Dendritic cell treated with granulocyte-macrophage colony-stimulating factor and Interleukin-4, amounts not matched to agents 40 ng/mL and 50 ng/mL, for 4 days (primary cell): ENCODE data around the gene SHOX.
A peak's percentile ranks its signal among the peaks of the same experiment; 100 is the strongest.

ENCODE experiments used
- H3K27ac Mint-ChIP-seq: one replicate; pipeline ENCODE4 v1.8.0; 2022; ENCODE audit warnings: mild to moderate bottlenecking, mixed read lengths
- H3K27me3 Mint-ChIP-seq: one replicate; pipeline ENCODE4 v1.8.0; 2022; ENCODE audit warnings: mild to moderate bottlenecking, mixed read lengths
- H3K36me3 Mint-ChIP-seq: one replicate; pipeline ENCODE4 v1.8.0; 2022; ENCODE audit warnings: low read depth, mixed read lengths
- H3K4me1 Mint-ChIP-seq: one replicate; pipeline ENCODE4 v1.8.0; 2022; ENCODE audit warnings: low read depth, mixed read lengths
- H3K4me3 Mint-ChIP-seq: one replicate; pipeline ENCODE4 v1.8.0; 2022; ENCODE audit warnings: mild to moderate bottlenecking, moderate library complexity, mixed read lengths
- H3K9me3 Mint-ChIP-seq: one replicate; pipeline ENCODE4 v1.8.0; 2022; ENCODE audit warnings: mixed read lengths
- intact Hi-C: fragments of 100-400 bp; cut with micrococcal nuclease; formaldehyde crosslinking; loops from one replicate; pipeline ENCODE4 v1.15.0; 2022

SHOX gene

GRCh38 chrX:681989-682388 is 51.4 kb downstream of the SHOX start:
- Mint-ChIP-seq H3K9me3 (peaks cover 8% of the 10 kb centered on the region), H3K4me3 (no peak overlapping the region), H3K4me1 (no peaks in the 10 kb centered on the region), H3K27ac (no peak overlapping the region), H3K27me3 (peaks cover 11% of the 10 kb centered on the region), H3K36me3 (no peaks in the 10 kb centered on the region)
- intact Hi-C loops: no loop called here

GRCh38 chrX:682892-683291 is 52.3 kb downstream of the SHOX start:
- H3K9me3 Mint-ChIP-seq: peaks cover 8% of the 10 kb centered on the region
- H3K4me3 Mint-ChIP-seq: no peak overlapping the region
- H3K27ac Mint-ChIP-seq: no peak overlapping the region

DNA sequence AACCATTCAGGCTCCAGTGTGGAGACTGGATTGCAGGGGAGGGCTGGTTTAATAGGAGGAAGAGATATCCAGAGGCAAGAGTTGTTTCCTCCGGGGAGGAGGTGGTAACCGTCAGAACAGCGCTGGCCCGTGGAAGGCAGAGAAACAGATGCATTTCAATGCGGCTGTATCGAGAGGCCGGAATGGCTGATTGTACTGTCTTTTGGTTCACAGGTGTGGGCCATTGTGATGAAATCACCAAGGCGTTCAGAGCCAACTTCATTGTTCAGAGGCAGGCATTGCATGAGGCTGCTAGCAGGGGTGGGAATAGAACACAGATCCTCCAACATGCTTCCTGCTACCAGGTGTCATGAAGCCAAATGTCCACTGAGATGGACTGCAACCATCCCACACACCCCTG is 53.0 kb downstream of the SHOX start:
- no peaks in the 10 kb centered on the region for H3K36me3 Mint-ChIP-seq

More at GRCh38 chrX:682892-683291, 52.3 kb downstream of the SHOX start:
- H3K36me3 Mint-ChIP-seq: no peaks in the 10 kb centered on the region
- peaks cover 11% of the 10 kb centered on the region for H3K27me3 Mint-ChIP-seq
- no peaks in the 10 kb centered on the region for H3K4me1 Mint-ChIP-seq
- intact Hi-C loops: no loop called here

GRCh38 chrX:685120-686032 is 54.8 kb downstream of the SHOX start:
- intact Hi-C loops: no loop called here
- H3K36me3 Mint-ChIP-seq: no peaks in the 10 kb centered on the region
- peaks cover 3% of the 10 kb centered on the region for H3K27me3 Mint-ChIP-seq
- no peak overlapping the region for H3K27ac Mint-ChIP-seq
- H3K4me3 Mint-ChIP-seq: no peak overlapping the region
- H3K4me1 Mint-ChIP-seq: no peaks in the 10 kb centered on the region
- H3K9me3 Mint-ChIP-seq: no peaks in the 10 kb centered on the region

More for the DNA sequence above, 53.0 kb downstream of the SHOX start:
- H3K27ac Mint-ChIP-seq: no peak overlapping the region
- peaks cover 11% of the 10 kb centered on the region for H3K27me3 Mint-ChIP-seq
- peaks cover 8% of the 10 kb centered on the region for H3K9me3 Mint-ChIP-seq
- intact Hi-C loops: no loop called here
- H3K4me1 Mint-ChIP-seq: no peaks in the 10 kb centered on the region
- no peak overlapping the region for H3K4me3 Mint-ChIP-seq

GRCh38 chrX:689983-690382 is 59.4 kb downstream of the SHOX start:
- Mint-ChIP-seq H3K4me1 (no peaks in the 10 kb centered on the region), H3K27ac (no peak overlapping the region), H3K9me3 (peaks cover 1% of the 10 kb centered on the region), H3K36me3 (no peaks in the 10 kb centered on the region), H3K27me3 (no peaks in the 10 kb centered on the region), H3K4me3 (no peak overlapping the region)
- intact Hi-C loops: no loop called here

GRCh38 chrX:694800-695199 is 64.2 kb downstream of the SHOX start:
- H3K27ac Mint-ChIP-seq: no peak overlapping the region
- no peak overlapping the region for H3K4me3 Mint-ChIP-seq
- peaks cover 9% of the 10 kb centered on the region for H3K4me1 Mint-ChIP-seq
- no peaks in the 10 kb centered on the region for H3K36me3 Mint-ChIP-seq
- H3K27me3 Mint-ChIP-seq: peaks cover 2% of the 10 kb centered on the region
- intact Hi-C loops: no loop called here
- H3K9me3 Mint-ChIP-seq: peaks cover 9% of the 10 kb centered on the region

DNA sequence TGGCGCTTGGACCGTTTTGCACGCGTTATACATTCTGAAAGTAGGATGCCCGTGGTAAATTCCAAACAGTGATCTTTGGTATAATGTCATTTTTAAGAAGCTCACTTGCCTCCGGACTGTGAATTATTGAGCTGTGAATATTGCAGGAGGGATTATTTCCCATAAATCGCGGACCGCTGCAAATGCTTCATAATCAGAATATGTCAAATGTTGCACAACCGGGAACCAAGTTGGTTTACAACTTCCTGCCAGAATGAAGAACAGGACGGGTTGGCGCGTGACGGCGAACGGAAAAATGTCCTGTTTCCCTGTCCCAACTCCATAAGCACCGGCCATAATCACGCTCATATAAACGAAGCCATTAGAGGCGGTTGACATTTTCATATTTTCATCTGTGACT is 67.6 kb downstream of the SHOX start:
- peaks cover 13% of the 10 kb centered on the region for H3K9me3 Mint-ChIP-seq
- H3K4me1 Mint-ChIP-seq: peaks cover 9% of the 10 kb centered on the region
- no peak overlapping the region for H3K27ac Mint-ChIP-seq
- H3K36me3 Mint-ChIP-seq: no peaks in the 10 kb centered on the region
- peak overlapping the region; percentile 15 for H3K4me3 Mint-ChIP-seq
- H3K27me3 Mint-ChIP-seq: peaks cover 2% of the 10 kb centered on the region
- intact Hi-C loops: no loop called here

GRCh38 chrX:700936-701335 is 70.3 kb downstream of the SHOX start:
- no peaks in the 10 kb centered on the region for H3K36me3 Mint-ChIP-seq
- no peak overlapping the region for H3K4me3 Mint-ChIP-seq
- H3K4me1 Mint-ChIP-seq: peaks cover 9% of the 10 kb centered on the region
- intact Hi-C loops: no loop called here
- H3K27ac Mint-ChIP-seq: no peak overlapping the region
- H3K27me3 Mint-ChIP-seq: peaks cover 2% of the 10 kb centered on the region
- peaks cover 27% of the 10 kb centered on the region for H3K9me3 Mint-ChIP-seq

DNA sequence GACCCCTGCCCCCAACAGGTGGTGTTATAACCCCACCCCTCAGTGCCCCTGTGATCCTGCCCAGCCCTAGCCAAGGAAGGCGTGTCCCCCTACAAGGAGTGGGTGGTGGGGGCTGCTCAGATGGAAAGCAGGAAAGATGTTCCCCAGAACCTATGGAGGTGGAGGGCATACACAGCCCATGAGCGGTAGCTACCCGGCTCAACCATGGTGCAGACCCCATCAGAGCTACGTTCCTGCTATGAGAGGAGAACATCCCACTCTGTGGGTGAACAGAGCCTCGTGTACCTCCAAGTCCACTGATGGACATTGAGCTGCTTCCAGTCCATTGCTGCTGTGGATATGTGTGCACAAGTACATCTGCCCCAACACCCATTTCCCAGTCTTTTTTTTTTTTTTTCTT is 71.1 kb downstream of the SHOX start:
- intact Hi-C loops: no loop called here
- H3K36me3 Mint-ChIP-seq: no peaks in the 10 kb centered on the region
- H3K4me1 Mint-ChIP-seq: peaks cover 9% of the 10 kb centered on the region
- H3K9me3 Mint-ChIP-seq: peaks cover 30% of the 10 kb centered on the region
- H3K27me3 Mint-ChIP-seq: peaks cover 2% of the 10 kb centered on the region
- no peak overlapping the region for H3K4me3 Mint-ChIP-seq
- no peak overlapping the region for H3K27ac Mint-ChIP-seq

- Mint-ChIP-seq H3K36me3 (no peaks in the 10 kb centered on the region), H3K27me3 (peaks cover 2% of the 10 kb centered on the region), H3K27ac (no peak overlapping the region), H3K4me1 (peaks cover 4% of the 10 kb centered on the region), H3K9me3 (peaks cover 48% of the 10 kb centered on the region), H3K4me3 (no peak overlapping the region)
- intact Hi-C loops: no loop called here
These were observed 72.9 kb downstream of the SHOX start for GRCh38 chrX:703466-703865.

- peaks cover 51% of the 10 kb centered on the region for H3K9me3 Mint-ChIP-seq
- H3K27me3 Mint-ChIP-seq: no peaks in the 10 kb centered on the region
- no peaks in the 10 kb centered on the region for H3K36me3 Mint-ChIP-seq
These were observed 73.3 kb downstream of the SHOX start for GRCh38 chrX:703866-704265.

More at GRCh38 chrX:703866-704265, 73.3 kb downstream of the SHOX start:
- no peaks in the 10 kb centered on the region for H3K4me1 Mint-ChIP-seq
- H3K27ac Mint-ChIP-seq: no peak overlapping the region
- H3K4me3 Mint-ChIP-seq: no peak overlapping the region
- intact Hi-C loops: no loop called here
